ENCODE data around the gene NIP7.
"Not testable (repeated sequence)": the region's sequence is repeated elsewhere in the genome, so short reads cannot be mapped to it uniquely, and the experiment has no call there.

Gene NIP7

GRCh38 chr16:69339289-69340094 lies at the start of gene NIP7, which contains the start of gene COG8:
Gene NIP7, plus strand, starts transcription at chr16:69339772. Its CDS starts 58 bp downstream, at chr16:69339830.
Gene COG8, minus strand, starts transcription at chr16:69339564. Its CDS starts 12 bp downstream, at chr16:69339552.
- DNase-seq (peak; percentile 94), ATAC-seq (peak; percentile 95)

- not testable (repeated sequence) for DNase-seq, ATAC-seq
These were observed 47.9 kb upstream of the NIP7 start for GRCh38 chr16:69291657-69292056.

GRCh38 chr16:69293401-69293800 lies 46.2 kb upstream of the NIP7 start:
- ATAC-seq (no peak), DNase-seq (no peak)

- ATAC-seq (no peak), DNase-seq (no peak)
These were observed 45.5 kb upstream of the NIP7 start for GRCh38 chr16:69294051-69294450.

- DNase-seq, ATAC-seq: not testable (repeated sequence)
These were observed 42.8 kb upstream of the NIP7 start for GRCh38 chr16:69296771-69297170.

DNA sequence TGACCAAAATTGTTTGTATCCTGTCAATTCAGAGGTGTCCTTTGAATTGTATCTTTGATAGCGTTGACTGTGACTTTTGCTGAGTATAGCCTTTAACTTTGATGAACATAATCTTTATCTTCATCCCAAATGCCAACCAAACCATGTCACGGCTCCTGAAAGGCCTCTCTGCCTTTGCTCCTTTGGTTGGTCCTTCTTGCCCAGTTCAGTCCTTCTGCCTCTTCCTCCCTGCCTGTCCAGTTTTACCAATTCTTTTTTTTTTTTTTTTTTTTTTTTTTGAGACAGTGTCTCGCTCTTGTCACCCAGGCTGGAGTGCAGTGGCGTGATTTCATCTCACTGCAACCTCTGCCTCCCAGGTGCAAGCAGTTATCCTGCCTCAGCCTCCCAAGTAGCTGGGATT lies 41.3 kb upstream of the NIP7 start:
- ATAC-seq (no peak), DNase-seq (no peak)

GRCh38 chr16:69301187-69301586 lies 38.4 kb upstream of the NIP7 start:
- DNase-seq (no peak), ATAC-seq (no peak)

- ATAC-seq = no peak
- DNase-seq = no peak
These were observed 37.7 kb upstream of the NIP7 start for GRCh38 chr16:69301861-69302260.

DNA sequence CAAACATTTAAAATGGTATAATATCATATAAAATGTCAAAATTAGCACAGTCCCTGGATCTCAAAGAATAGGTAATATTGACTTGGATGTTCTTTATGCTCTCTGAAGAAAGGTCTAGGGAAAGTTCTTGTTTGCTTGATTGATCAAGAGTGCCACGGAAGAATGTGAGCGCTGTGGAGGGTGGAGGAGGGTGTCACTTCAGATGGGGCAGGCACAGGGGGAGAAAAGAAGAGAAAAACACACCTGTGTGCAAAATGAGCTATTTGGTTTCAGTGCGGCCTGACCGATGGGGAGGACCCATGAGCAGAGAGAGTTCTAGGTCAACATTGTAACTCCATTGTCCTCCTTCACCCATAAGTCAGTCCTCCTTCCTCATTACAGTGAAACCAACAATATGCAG lies 37.3 kb upstream of the NIP7 start:
- ATAC-seq (no peak), DNase-seq (no peak)

DNA sequence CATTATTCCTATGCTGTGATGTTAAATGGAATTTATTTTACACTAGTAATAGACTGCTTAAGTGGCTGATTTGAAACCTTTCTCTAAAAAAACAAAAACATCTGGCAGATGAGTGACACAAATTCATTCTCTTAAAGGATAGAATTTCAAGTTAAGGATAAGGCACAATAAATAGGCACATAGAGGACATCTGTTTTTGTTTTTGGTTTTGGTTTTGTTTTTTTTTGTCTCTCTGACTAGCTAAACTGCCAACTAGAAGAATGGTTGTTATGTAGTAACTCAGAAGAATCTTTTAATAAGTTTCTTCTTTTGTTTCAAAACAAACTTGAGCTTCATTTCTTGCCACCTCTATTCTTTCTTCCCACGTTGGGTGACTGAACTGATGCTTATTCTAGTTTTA lies 33.5 kb upstream of the NIP7 start:
- ATAC-seq = no peak
- no peak for DNase-seq

DNA sequence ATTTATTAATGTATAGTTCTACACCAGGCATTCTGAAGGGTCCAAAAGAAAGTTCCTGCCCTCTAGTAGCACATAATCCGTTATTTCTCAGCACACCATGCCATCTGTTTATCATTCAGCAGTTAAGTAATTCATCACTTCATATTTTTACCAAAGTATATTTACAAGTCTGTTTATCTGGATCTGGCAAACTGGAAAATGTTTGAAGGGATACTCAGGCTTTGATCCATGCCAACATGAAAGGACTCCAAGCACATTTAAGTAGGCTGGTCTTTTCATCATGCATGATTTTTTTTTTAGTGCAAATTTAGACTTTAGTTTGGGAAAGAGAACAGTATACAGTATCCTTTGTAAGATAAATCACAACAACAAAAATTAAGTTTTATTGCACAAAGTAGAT lies 32.5 kb upstream of the NIP7 start:
- ATAC-seq (no peak), DNase-seq (no peak)

DNA sequence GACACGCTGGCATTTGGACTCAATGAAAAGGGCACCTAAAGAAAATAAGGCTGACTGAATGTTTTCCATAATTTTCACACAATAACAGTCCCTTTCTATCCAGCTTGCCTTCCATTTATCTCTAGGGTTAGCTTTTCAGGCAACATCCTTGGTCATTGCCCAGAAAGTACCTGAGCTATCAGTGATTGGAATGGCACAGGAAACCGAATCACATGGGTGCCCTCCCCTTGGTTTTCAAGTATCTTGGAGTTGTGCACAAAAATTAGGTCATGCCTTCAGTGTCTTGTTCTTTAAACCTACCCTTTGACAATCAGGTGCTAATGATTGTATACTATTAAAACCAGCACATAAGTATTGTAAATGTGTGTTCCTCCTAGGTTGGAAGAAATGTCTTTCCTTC lies 31.7 kb upstream of the NIP7 start:
- DNase-seq (no peak), ATAC-seq (no peak)

DNA sequence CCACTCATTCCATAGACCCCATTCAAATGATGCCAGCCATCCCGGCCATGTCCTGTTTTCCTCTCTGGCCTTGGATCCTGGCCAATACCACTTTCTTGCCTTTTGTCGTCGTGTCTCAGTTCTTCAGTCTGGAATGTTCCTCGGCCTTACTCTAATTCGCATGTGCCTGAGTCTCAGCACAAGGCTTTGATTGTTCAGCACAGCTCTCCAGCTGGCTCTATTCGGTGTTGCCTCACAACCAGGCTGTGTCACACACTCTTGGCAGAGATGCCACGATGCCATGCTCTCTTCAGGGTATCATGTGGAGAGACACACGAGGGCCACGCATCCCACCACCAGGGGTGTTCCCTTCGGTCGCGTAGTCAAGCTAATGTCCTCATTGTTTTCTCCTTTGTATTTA lies 30.3 kb upstream of the NIP7 start:
- DNase-seq = no peak
- no peak for ATAC-seq

GRCh38 chr16:69310653-69311532 lies 28.7 kb upstream of the NIP7 start, which contains the start of gene VPS4A:
Gene VPS4A, plus strand, starts transcription at chr16:69311350. Its CDS starts 162 bp downstream, at chr16:69311512.
- peak; percentile 99 for ATAC-seq

GRCh38 chr16:69311533-69312387 lies 27.8 kb upstream of the NIP7 start:
- ATAC-seq = peak; percentile 62
- peak; percentile 55 for DNase-seq

More at GRCh38 chr16:69310653-69311532, 28.7 kb upstream of the NIP7 start, which contains the start of gene VPS4A:
- DNase-seq = peak; percentile 99

DNA sequence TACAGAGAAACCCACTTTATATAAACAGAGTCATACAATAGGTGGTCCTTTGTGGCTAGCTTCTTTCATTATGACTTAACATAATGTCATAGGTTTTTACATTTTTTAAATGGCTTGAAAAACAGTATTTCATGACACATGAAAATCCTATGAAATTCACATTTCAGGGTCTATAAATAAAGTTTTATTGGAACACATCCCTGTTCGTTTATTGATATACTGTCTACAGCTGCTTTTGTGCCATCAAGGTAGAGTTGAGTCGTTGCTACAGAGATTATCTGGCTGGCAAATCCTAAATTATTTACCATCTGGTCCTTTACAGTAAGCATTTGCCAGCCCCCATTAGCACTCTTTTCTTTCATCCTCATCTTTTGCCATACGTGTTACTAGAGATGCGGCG lies 26.1 kb upstream of the NIP7 start:
- DNase-seq (no peak), ATAC-seq (no peak)

DNA sequence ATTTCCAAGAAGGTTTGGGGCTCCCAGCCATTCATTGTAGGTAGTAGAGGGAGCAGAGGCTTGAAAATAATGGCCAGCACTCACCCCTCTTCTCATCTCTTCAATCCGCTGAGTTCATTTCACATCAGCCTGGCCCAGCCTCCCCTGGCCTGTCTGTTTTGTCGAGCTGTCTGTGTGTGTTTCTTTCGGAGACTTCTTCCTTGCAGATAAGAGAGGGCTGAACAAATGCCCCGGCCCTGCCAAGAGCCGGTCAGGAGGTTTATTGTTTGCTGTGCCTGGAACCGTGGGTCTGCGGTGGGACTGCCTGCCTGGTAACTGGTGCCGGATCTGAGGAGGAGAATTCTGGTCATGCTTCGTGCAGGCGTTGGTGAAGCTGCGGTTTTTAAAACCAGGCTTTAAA lies 25.0 kb upstream of the NIP7 start:
- ATAC-seq (no peak), DNase-seq (no peak)

GRCh38 chr16:69315486-69316311 lies 23.9 kb upstream of the NIP7 start:
- DNase-seq (no peak), ATAC-seq (no peak)

GRCh38 chr16:69316595-69317034 lies 23.0 kb upstream of the NIP7 start:
- DNase-seq (no peak), ATAC-seq (no peak)

DNA sequence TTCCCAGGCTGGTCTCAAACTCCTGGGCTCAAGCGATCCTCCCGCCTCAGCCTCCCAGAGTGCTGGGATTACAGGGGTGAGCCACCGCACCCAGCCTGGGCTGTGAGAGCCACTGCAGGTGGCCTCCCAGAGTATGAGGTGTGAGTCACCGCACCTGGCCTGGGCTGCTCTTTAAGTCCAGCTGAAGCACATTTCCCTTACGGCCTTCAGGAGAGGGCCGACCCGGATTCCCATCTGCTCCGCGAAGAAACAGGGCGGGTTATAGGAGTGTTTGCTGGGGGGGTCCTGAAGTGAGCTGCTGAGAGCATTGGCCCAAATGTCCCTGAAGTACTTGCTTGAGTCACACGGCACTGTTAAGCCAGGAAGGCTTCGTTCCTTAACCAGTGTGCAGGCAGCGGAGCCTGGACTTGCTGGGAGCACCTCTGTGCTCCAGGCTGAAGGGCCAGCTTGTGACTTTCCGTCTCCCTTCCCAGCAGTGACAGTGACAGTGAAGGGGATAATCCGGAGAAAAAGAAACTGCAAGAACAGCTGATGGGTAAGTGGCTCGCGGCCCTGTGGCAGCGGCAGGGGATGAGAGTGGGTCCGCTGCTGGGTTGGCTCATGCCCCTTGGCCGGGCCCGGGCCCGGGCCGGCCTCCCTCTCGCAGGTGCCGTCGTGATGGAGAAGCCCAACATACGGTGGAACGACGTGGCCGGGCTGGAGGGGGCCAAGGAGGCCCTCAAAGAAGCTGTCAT lies 21.2 kb upstream of the NIP7 start:
- ATAC-seq = no peak
- no peak for DNase-seq

Data from stimulated activated naive CD8-positive, alpha-beta T cell treated with anti-CD3 and anti-CD28 coated beads, Interleukin-15, Interleukin-2, amounts not matched to agents 100 U/mL and 50 U/mL, for 24 hours (primary cell).